Fibroblast of pulmonary artery (primary cell): Measurements from ENCODE around the gene DPP7.

Experiments
- DNase-seq: peaks from one replicate; pipeline ENCODE4 v3.0.0-alpha.2; 2010; ENCODE audit warnings: low read depth
- H3K4me3 ChIP-seq: replicated peaks from 2 replicates; pipeline ENCODE4 v1.5.1; 2011; ENCODE audit warnings: low read depth, mild to moderate bottlenecking, control low read depth, low read length, moderate library complexity
- TF ChIP-seq, protein P1 (sequence below): IDR thresholded peaks from 2 replicates; pipeline ENCODE4 v1.5.1; 2011; ENCODE audit warnings: mild to moderate bottlenecking, control low read depth, low read length, inconsistent platforms; ENCODE audit errors: missing control alignments

Gene DPP7

DNA sequence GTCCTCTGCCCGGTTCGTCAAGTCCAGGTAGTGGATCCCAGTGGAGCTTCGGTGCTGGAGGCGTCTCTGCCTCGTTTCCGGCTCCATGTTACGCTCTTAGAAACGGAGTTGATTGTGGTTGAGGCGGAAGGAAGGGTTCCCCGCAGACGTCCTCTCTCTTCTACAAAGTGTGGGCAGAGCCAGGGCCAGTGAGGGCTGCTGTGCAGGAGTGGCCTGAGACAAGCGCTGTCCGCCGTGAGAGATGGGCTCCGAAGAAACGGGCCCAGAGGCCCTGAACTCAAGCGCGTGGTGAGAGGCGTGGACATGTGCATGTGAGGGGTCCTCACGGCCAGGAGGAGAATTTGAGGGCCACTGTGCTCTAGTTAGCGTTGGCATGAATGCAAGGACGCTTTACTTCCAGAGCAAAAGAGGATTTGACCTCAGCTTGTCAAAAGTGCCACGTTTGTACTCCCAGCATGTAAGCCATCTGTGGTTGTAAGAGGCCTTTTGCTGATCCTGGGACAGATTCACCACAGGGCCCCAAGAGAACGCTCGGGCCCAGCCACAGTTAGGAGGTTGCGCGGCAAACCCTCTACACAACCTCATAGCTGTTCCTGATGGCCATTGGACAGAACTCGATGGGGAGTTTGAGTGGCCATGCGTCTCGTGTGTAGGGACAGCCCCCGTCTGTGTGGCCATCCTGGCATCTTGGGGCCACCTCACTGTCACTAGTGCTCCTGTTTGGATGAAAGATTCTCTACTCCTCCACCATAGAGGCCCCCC is 17.6 kb downstream of the DPP7 start:
- H3K4me3 ChIP-seq = no peak overlapping the region
- DNase-seq = no peak
- TF ChIP-seq, protein P1, sequence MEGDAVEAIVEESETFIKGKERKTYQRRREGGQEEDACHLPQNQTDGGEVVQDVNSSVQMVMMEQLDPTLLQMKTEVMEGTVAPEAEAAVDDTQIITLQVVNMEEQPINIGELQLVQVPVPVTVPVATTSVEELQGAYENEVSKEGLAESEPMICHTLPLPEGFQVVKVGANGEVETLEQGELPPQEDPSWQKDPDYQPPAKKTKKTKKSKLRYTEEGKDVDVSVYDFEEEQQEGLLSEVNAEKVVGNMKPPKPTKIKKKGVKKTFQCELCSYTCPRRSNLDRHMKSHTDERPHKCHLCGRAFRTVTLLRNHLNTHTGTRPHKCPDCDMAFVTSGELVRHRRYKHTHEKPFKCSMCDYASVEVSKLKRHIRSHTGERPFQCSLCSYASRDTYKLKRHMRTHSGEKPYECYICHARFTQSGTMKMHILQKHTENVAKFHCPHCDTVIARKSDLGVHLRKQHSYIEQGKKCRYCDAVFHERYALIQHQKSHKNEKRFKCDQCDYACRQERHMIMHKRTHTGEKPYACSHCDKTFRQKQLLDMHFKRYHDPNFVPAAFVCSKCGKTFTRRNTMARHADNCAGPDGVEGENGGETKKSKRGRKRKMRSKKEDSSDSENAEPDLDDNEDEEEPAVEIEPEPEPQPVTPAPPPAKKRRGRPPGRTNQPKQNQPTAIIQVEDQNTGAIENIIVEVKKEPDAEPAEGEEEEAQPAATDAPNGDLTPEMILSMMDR = no peak

DNA sequence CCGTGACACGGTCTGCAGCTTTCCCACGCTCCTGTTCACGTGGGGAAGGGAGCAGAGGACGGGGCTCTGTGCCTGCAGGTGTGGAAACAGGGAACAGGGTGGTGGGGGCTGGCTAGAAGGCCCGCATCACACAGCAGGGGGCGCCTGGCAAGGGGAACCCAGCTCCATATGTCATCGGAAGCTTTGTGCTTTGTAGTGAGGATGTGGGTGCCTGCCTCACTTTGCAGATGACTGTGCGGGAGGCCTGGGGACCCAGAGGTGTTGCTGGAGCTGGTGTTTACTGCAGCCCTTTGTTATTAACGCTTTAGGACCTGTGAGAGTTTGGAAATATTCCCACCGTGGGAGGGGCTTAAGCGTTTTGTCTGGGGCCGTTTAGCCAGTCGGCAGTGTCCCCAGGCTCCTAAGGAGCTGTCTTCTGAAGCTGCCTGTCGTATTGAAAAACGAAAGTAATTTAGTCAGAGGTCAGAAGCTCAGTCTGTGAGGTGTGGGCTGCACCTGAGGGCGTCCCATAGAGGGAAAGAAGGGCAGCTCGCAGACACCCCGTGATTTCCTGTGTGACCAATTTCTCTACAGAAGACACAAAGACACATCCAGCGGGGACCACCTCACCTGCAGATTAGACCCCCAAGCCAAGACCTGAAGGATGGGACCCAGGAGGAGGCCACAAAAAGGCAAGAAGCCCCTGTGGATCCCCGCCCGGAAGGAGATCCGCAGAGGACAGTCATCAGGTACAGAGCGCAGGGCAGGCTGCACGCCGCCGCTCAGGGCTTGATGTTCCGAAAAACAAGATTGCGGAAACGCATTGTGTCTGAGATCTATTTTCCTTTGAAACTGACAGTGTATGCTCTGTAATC is 18.6 kb downstream of the DPP7 start:
- H3K4me3 ChIP-seq = no peak overlapping the region
- TF ChIP-seq, protein P1 = peak; percentile 6
- DNase-seq = no peak

DNA sequence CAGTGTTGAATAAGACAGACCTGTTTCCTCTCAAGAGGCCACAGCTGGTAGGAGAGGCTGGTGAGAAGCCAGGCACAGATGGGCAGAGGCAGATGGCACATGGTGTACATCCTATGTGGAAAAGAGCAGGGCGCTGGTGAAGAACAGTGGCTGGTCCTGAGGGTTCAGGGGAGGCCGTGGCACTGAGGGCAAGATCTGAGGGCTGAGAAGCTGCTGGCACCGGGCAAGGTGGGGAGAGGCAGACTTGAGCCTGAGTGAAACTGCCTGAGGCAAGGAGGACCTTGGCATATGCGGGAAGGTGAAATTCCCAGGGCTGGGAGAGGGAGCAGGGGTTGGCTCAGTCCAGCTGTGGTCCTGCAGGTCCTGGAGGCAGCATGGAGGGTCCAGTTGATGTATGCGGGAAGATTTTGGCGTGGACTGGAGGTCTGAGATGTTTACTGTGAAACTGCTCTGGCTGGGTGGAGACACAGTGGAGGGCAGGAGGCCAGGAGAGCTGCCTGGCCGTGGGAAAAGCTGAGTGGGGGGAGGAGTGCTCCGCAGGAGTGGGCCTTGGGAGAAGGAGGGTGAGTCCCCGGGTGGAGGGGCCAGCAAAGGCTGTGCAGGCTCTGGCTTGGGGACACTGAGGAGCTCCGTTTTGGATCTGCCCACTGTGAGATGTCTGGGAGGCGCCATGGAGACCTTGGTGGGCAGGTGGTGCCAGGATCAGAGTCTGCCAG is 25.1 kb downstream of the DPP7 start:
- DNase-seq = no peak
- TF ChIP-seq, protein P1 = no peak
- H3K4me3 ChIP-seq = no peak overlapping the region

DNA sequence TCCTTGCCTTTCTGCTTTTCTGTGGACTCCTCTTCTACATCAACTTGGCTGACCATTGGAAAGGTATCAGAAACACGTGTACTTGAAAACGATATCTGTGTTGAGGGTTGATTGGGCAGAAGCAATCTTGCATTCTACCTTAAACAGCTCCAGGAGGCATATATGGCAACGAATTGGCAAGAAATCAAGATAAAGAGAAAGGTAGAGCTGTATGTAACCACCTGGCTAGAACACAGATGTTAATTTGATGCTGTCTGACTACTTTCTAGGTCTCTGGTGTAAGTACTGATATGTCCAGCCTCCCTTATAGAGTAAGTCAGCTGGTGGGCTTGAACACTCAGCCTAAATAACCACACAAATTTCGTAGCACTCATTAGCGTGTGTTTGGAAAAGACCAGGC is 26.4 kb downstream of the DPP7 start:
- TF ChIP-seq, protein P1 = no peak
- DNase-seq = no peak
- H3K4me3 ChIP-seq = no peak overlapping the region

DNA sequence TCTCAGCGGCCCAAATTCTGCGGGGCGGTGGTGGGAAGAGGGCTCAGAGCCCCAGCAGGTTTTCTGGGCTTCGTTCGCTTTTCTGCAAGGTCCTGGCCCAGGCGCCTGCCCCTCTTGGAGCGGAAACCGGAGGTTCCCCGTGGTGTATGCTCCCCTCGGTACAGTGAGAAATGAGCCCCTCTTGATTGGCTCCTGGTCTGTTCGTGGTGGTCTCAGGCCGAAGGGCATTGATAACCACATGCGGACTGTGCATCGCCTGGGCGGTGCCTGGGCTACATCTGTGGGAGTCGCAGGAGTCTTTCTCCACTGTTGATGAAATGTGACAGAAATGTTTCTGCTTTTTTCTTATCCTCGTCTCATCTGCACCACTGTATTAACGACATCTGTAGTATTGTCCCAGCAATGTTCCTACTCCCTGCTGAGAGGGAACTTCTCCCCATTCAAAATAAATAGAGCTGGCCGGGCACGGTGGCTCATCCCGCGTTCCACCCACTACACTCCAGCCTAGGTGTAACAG is 27.1 kb downstream of the DPP7 start:
- TF ChIP-seq, protein P1 = no peak
- DNase-seq = no peak
- H3K4me3 ChIP-seq = peak overlapping the region; percentile 76

DNA sequence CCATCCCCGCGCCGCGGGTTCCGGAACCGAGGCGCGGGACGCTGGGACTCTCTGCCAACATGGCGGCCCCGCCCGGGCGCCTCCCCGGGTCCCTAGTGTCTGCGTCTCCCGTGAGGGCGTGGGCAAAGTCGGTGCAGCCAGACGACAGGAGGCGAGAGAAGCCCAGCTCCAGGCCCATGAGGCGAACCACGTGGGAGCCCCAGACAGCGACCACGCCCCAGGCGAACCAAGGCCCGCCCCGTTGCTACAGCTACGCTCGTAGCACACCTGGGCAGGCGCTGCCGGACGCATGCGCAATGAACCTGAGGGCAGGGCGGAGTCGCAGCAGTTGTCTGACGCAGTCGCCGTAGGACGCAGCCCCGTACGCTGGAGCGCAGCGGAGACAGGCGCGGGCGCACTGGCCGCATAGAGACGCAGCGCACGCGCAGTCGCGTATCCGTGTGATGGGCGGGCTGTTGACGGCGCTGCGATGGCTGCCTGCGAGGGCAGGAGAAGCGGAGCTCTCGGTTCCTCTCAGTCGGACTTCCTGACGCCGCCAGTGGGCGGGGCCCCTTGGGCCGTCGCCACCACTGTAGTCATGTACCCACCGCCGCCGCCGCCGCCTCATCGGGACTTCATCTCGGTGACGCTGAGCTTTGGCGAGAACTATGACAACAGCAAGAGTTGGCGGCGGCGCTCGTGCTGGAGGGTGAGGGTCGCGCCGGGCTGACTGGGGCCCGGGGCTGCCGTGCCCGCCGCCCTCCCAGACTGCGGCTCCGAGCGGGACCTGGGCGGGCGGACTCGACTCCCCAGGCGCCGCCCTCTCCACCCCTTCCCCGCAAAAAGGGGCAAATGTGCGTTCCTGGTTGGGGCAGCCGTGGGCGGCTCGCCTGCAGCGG is 27.8 kb downstream of the DPP7 start, which contains the start of gene MAN1B1:
Gene MAN1B1 (plus strand): TSS at position 455 of the 878 bp plus-strand sequence. CDS start 15 bp downstream, at position 470.
- H3K4me3 ChIP-seq = peak within 1 kb of the TSS; percentile 76
- peak; percentile 99 for DNase-seq
- TF ChIP-seq, protein P1 = no peak
